MCF 10A (cell line): Measurements from ENCODE around the gene QKI. TPM values are rescaled to one million over a fixed set of nuclear protein-coding genes. Genes with fewer than 3 reads are reported as not detected.

Experiments used
- BruUV-seq: library from RNA; stranded (reverse); fragments of 400-500 nt; replicated peaks from 2 replicates; lab custom pipeline; 2021; lab: Mats Ljungman, UMichigan
- CTCF ChIA-PET: fragments of 300-600 bp; sonication (Branson Sonifier 250); formaldehyde crosslinking; extraction: SDS; loops from one replicate; lab custom pipeline; 2021; ENCODE audit warnings: antibody characterized with exemption, inconsistent platforms; lab: Yijun Ruan, JAX
- POLR2A ChIA-PET: fragments of 300-600, 350-650 bp; sonication (Branson Sonifier 250); formaldehyde crosslinking; extraction: SDS; loops from one replicate; lab custom pipeline; 2020; ENCODE audit warnings: antibody characterized with exemption, inconsistent platforms; lab: Yijun Ruan, JAX
- DNase-seq: peaks from one replicate; pipeline ENCODE4 v3.0.0-alpha.2; 2018; ENCODE audit not compliant: unreplicated experiment
- H3K27ac Mint-ChIP-seq: one replicate; pipeline ENCODE4 v1.8.0; 2022; ENCODE audit warnings: mild to moderate bottlenecking, low read depth, mixed read lengths; ENCODE audit not compliant: unreplicated experiment
- H3K27me3 Mint-ChIP-seq: one replicate; pipeline ENCODE4 v1.8.0; 2022; ENCODE audit warnings: mixed read lengths; ENCODE audit not compliant: insufficient read depth, unreplicated experiment
- H3K36me3 Mint-ChIP-seq: one replicate; pipeline ENCODE4 v1.8.0; 2022; ENCODE audit warnings: mild to moderate bottlenecking, moderate library complexity, mixed read lengths; ENCODE audit not compliant: insufficient read depth, unreplicated experiment
- H3K4me1 Mint-ChIP-seq: one replicate; pipeline ENCODE4 v1.8.0; 2022; ENCODE audit warnings: mixed read lengths; ENCODE audit not compliant: insufficient read depth, unreplicated experiment
- H3K4me3 Mint-ChIP-seq: one replicate; pipeline ENCODE4 v1.8.0; 2022; ENCODE audit warnings: mild to moderate bottlenecking, moderate library complexity, mixed read lengths; ENCODE audit not compliant: unreplicated experiment
- H3K9me3 Mint-ChIP-seq: one replicate; pipeline ENCODE4 v1.8.0; 2022; ENCODE audit warnings: mixed read lengths; ENCODE audit not compliant: unreplicated experiment
- intact Hi-C: fragments of 100-400 bp; cut with micrococcal nuclease; formaldehyde crosslinking; loops from 2 replicates; pipeline ENCODE4 v1.14.1; 2022
- total RNA-seq: library from RNA; stranded (reverse); gene quantifications from 2 replicates; pipeline ENCODE4 v1.2.3, GENCODE V29; 2022
- TF ChIP-seq, protein P1 (sequence below): fragments of 200-600 bp; IDR thresholded peaks from one replicate; pipeline ENCODE4 v1.8.0; 2022; ENCODE audit warnings: antibody characterized with exemption, mild to moderate bottlenecking; ENCODE audit not compliant: unreplicated experiment

QKI gene
- total RNA-seq, 1 experiment from 2014 or later, result 272 TPM

GRCh38 chr6:163460307-163460782 lies 45.8 kb downstream of the QKI start:
- peaks cover 59% of the 10 kb centered on the region for H3K4me1 Mint-ChIP-seq
- peak overlapping the region; percentile 73 for H3K27ac Mint-ChIP-seq
- no TSS peak for BruUV-seq
- ChIA-PET POLR2A (interaction anchor here (0.6 to 1.8 kb wide), 3 partner anchors 10 to 69 kb away, joined by 3 to 6 read pairs (median 3); no protein-coding TSS in a partner anchor), CTCF (interaction anchor here (0.5 to 0.6 kb wide), 3 partner anchors 1206 to 1722 kb away, joined by 3 read pairs; no protein-coding TSS in a partner anchor)
- intact Hi-C loops, result no loop called here
- H3K4me3 Mint-ChIP-seq, result peak overlapping the region; percentile 70
- H3K9me3 Mint-ChIP-seq, result no peaks in the 10 kb centered on the region
- TF ChIP-seq, protein P1, sequence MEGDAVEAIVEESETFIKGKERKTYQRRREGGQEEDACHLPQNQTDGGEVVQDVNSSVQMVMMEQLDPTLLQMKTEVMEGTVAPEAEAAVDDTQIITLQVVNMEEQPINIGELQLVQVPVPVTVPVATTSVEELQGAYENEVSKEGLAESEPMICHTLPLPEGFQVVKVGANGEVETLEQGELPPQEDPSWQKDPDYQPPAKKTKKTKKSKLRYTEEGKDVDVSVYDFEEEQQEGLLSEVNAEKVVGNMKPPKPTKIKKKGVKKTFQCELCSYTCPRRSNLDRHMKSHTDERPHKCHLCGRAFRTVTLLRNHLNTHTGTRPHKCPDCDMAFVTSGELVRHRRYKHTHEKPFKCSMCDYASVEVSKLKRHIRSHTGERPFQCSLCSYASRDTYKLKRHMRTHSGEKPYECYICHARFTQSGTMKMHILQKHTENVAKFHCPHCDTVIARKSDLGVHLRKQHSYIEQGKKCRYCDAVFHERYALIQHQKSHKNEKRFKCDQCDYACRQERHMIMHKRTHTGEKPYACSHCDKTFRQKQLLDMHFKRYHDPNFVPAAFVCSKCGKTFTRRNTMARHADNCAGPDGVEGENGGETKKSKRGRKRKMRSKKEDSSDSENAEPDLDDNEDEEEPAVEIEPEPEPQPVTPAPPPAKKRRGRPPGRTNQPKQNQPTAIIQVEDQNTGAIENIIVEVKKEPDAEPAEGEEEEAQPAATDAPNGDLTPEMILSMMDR, result no peak
- peaks cover 30% of the 10 kb centered on the region for H3K36me3 Mint-ChIP-seq
- no peaks in the 10 kb centered on the region for H3K27me3 Mint-ChIP-seq
- peak; percentile 34 for DNase-seq

- no peak for DNase-seq
- Mint-ChIP-seq H3K4me3 (no peak overlapping the region), H3K27ac (peak overlapping the region; percentile 73), H3K27me3 (no peaks in the 10 kb centered on the region), H3K4me1 (peaks cover 48% of the 10 kb centered on the region), H3K9me3 (no peaks in the 10 kb centered on the region), H3K36me3 (peaks cover 32% of the 10 kb centered on the region)
- POLR2A ChIA-PET, result interaction anchor here (0.7 to 1.5 kb wide), 3 partner anchors 20 to 55 kb away, joined by 3 to 4 read pairs (median 3); no protein-coding TSS in a partner anchor
- CTCF ChIA-PET, result interaction anchor here (0.7 kb wide), 2 partner anchors 60 to 759 kb away, joined by 3 to 4 read pairs; no protein-coding TSS in a partner anchor
- TF ChIP-seq, protein P1, result no peak
- no TSS peak for BruUV-seq
- intact Hi-C loops, result no loop called here
These were observed 47.2 kb downstream of the QKI start for GRCh38 chr6:163461696-163462095.

DNA sequence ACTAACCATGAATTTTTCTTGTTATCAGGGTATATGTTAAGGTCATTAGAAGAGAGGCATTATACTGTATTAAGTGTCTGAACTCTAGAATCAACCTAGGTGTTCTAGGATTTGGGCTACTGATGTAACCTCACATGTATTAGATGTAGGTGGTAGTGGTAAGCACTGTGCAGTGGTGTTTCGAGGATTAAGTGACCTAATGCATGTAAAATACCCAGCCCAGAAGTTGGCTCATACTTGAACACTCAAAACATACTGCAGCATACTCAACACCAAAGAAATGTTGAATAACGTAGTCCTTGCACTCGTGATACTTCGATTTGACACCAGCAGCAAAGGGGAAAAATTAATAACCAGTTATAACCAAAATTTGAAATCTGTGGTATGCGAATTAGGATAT lies 48.7 kb downstream of the QKI start:
- intact Hi-C loops, result no loop called here
- Mint-ChIP-seq H3K36me3 (peaks cover 32% of the 10 kb centered on the region), H3K27me3 (no peaks in the 10 kb centered on the region), H3K4me3 (no peak overlapping the region), H3K4me1 (peaks cover 34% of the 10 kb centered on the region), H3K9me3 (no peaks in the 10 kb centered on the region), H3K27ac (peak overlapping the region; percentile 17)
- DNase-seq, result no peak
- TF ChIP-seq, protein P1, result no peak
- POLR2A ChIA-PET, result no interaction called here
- BruUV-seq, result no TSS peak
- CTCF ChIA-PET, result interaction anchor here (0.6 kb wide), 1 partner anchor 408 kb away, joined by 4 read pairs; no protein-coding TSS in a partner anchor

DNA sequence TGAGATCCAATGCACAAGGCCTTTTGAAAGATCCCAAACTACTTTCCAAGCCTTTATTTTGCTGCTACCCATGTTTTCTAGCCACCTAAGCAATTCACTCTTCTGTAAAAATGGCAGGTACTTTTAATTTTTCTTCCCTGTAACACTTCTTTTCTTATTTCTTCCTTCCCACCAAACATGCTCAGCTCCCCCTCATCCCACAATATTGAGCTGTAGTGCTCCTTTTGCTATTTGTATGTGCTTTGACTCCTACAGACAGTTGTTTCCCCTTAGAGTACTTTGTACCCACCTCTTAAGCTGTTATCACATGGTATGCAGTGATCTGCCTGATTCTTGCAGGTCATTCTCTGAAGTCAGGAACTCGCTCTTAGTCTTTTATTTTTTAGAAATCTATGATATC lies 49.3 kb downstream of the QKI start:
- H3K9me3 Mint-ChIP-seq, result no peaks in the 10 kb centered on the region
- intact Hi-C loops, result no loop called here
- BruUV-seq, result no TSS peak
- no peaks in the 10 kb centered on the region for H3K27me3 Mint-ChIP-seq
- ChIA-PET POLR2A (interaction anchor here (0.7 kb wide), 1 partner anchor 1713 kb away, joined by 3 read pairs; no protein-coding TSS in a partner anchor), CTCF (interaction anchor here (0.6 kb wide), 1 partner anchor 407 kb away, joined by 4 read pairs; no protein-coding TSS in a partner anchor)
- no peak overlapping the region for H3K4me3 Mint-ChIP-seq
- H3K36me3 Mint-ChIP-seq, result peaks cover 32% of the 10 kb centered on the region
- H3K27ac Mint-ChIP-seq, result no peak overlapping the region
- TF ChIP-seq, protein P1, result no peak
- peaks cover 30% of the 10 kb centered on the region for H3K4me1 Mint-ChIP-seq
- no peak for DNase-seq
